Stimulated activated CD4-positive, alpha-beta T cell treated with anti-CD3 and anti-CD28 coated beads, Interleukin-1b, Interleukin-23, amount 100 ng/mL, for 48 hours (primary cell): Measurements from ENCODE around the gene ATP13A3.

ENCODE experiments used
- DNase-seq: peaks from one replicate; pipeline ENCODE4 v3.0.0-alpha.2; 2020

The ATP13A3 gene

GRCh38 chr3:194387276-194387675, 99.5 kb downstream of the ATP13A3 start:
- no peak for DNase-seq

GRCh38 chr3:194386648-194387047, 100.2 kb downstream of the ATP13A3 start:
- DNase-seq: no peak

GRCh38 chr3:194386066-194386465, 100.7 kb downstream of the ATP13A3 start:
- no peak for DNase-seq

- DNase-seq: no peak
Measured at GRCh38 chr3:194384569-194385001, 102.2 kb downstream of the ATP13A3 start.

GRCh38 chr3:194384156-194384555, 102.6 kb downstream of the ATP13A3 start:
- no peak for DNase-seq

GRCh38 chr3:194383276-194383940, 103.4 kb downstream of the ATP13A3 start:
- DNase-seq: no peak

GRCh38 chr3:194382892-194383223, 103.9 kb downstream of the ATP13A3 start:
- no peak for DNase-seq

GRCh38 chr3:194382196-194382891, 104.5 kb downstream of the ATP13A3 start:
- no peak for DNase-seq

GRCh38 chr3:194381460-194381875, 105.3 kb downstream of the ATP13A3 start:
- DNase-seq: no peak

- no peak for DNase-seq
Measured at GRCh38 chr3:194380326-194380725, 106.5 kb downstream of the ATP13A3 start.

GRCh38 chr3:194379651-194380050, 107.2 kb downstream of the ATP13A3 start:
- DNase-seq: no peak

GRCh38 chr3:194379231-194379630, 107.6 kb downstream of the ATP13A3 start:
- DNase-seq: no peak

- DNase-seq: no peak
Measured at GRCh38 chr3:194377708-194378107, 109.1 kb downstream of the ATP13A3 start.

GRCh38 chr3:194376241-194376560, 110.6 kb downstream of the ATP13A3 start:
- DNase-seq: no peak

GRCh38 chr3:194375473-194376240, 111.1 kb downstream of the ATP13A3 start:
- no peak for DNase-seq

- DNase-seq: no peak
Measured at GRCh38 chr3:194374935-194375334, 111.9 kb downstream of the ATP13A3 start.

- no peak for DNase-seq
Measured at GRCh38 chr3:194373899-194374298, 112.9 kb downstream of the ATP13A3 start.

- DNase-seq: no peak
Measured at GRCh38 chr3:194373028-194373427, 113.8 kb downstream of the ATP13A3 start.

- DNase-seq: no peak
Measured at GRCh38 chr3:194370753-194371152, 116.0 kb downstream of the ATP13A3 start.

GRCh38 chr3:194369522-194370279, 117.1 kb downstream of the ATP13A3 start, which contains the start of gene LRRC15:
Gene LRRC15 (minus strand): TSS chr3:194369743. CDS start chr3:194361043, 8,700 bp downstream.
- no peak for DNase-seq

- no peak for DNase-seq
Measured at GRCh38 chr3:194368918-194369317, 117.9 kb downstream of the ATP13A3 start.

GRCh38 chr3:194367992-194368841, 118.6 kb downstream of the ATP13A3 start:
- DNase-seq: no peak
